ENCODE measurements around the gene SLC2A13. TPM values are rescaled to one million over a fixed set of nuclear protein-coding genes. Genes with fewer than 3 reads are reported as not detected.

The SLC2A13 gene
- total and polyA plus RNA-seq, 10 of the 15 experiments (the other 5 are each of a cell fraction or from before 2014, with no cell fraction given): 0.05 to 3.7 (median 0.25) TPM

DNA sequence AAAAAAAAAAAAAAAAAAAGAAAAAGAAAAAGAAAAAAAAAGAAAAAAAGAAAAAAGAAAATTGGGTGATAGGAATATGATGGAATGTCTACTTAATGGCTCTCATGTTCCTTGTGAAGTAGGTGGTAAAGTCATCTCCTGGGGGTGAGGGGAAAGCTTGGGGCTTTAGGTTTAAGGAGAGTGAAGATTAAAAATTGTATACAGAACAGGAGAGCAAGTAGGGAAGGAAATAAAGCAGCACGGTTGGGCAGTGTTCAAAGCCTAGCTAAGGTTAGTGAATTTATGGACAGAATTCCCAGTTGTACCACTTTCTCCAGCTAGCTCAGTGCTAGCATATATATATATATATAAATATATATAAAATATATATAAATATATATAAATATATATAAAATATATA, 40.0 kb upstream of the SLC2A13 start:
- RAD21 ChIA-PET (ENCODE audit: unreplicated experiment): no interaction called here
- CTCF ChIA-PET: interaction anchor here (0.8 to 1.1 kb wide), 2 partner anchors 168 to 212 kb away, joined by 3 read pairs; no protein-coding TSS in a partner anchor
- Histone ChIP-seq H2AFZ (ENCODE audit: control insufficient read depth, low read depth, low read length) (no peak overlapping the region), H3K4me3 (no peak overlapping the region), H3K4me2 (ENCODE audit: control insufficient read depth, insufficient read depth) (no peak overlapping the region), H3K9me3 (replicated peaks; ENCODE audit: control insufficient read depth, insufficient read depth, low read length) (no peaks in the 10 kb centered on the region), H3K79me2 (ENCODE audit: control insufficient read depth, insufficient read depth, low read length) (no peaks in the 10 kb centered on the region), H3K36me3 (ENCODE audit: control insufficient read depth in 2 of 2, insufficient read depth in 2 of 2, low read length in 1 of 2) (no peaks in the 10 kb centered on the region), H3K9ac (ENCODE audit: control insufficient read depth, insufficient read depth, low read length) (no peak overlapping the region), H4K20me1 (ENCODE audit: control insufficient read depth, insufficient read depth) (no peaks in the 10 kb centered on the region; the same call in 1 of the 2 replicates), H3K27ac (ENCODE audit: control insufficient read depth, insufficient read depth) (no peak overlapping the region), H3K27me3 (replicated peaks in 1 of 2; ENCODE audit: control insufficient read depth in 2 of 2, insufficient read depth in 2 of 2, low read length in 1 of 2) (no peaks in the 10 kb centered on the region), H3K4me1 (ENCODE audit: control insufficient read depth, insufficient read depth, low read length) (no peaks in the 10 kb centered on the region)
- DNase-seq (ENCODE audit: low read depth, low spot score): no peak
- POLR2A ChIA-PET: interaction anchor here (0.7 kb wide), 1 partner anchor 36 kb away, joined by 4 read pairs; no protein-coding TSS in a partner anchor
- intact Hi-C loops (cut with micrococcal nuclease; ENCODE audit: unreplicated experiment) (no loop called here), in situ Hi-C loops (cut with MboI) (no loop called here)
- BruUV-seq (replicated peaks): no TSS peak
- TF ChIP-seq CBX3 (IDR thresholded peaks at IDR 0.05; ENCODE audit: borderline replicate concordance, low read depth): no peak
- TF ChIP-seq POLR2A (IDR thresholded peaks at IDR 0.05; ENCODE audit: low read depth, low read length): no peak
- no peak for TF ChIP-seq TCF3 (IDR thresholded peaks at IDR 0.05; ENCODE audit: borderline replicate concordance, insufficient read depth, low read depth, low read length)
- no peak for TF ChIP-seq ZZZ3 (IDR thresholded peaks at IDR 0.05; ENCODE audit: control insufficient read depth, insufficient read length, low read depth)
- TF ChIP-seq, protein P1, sequence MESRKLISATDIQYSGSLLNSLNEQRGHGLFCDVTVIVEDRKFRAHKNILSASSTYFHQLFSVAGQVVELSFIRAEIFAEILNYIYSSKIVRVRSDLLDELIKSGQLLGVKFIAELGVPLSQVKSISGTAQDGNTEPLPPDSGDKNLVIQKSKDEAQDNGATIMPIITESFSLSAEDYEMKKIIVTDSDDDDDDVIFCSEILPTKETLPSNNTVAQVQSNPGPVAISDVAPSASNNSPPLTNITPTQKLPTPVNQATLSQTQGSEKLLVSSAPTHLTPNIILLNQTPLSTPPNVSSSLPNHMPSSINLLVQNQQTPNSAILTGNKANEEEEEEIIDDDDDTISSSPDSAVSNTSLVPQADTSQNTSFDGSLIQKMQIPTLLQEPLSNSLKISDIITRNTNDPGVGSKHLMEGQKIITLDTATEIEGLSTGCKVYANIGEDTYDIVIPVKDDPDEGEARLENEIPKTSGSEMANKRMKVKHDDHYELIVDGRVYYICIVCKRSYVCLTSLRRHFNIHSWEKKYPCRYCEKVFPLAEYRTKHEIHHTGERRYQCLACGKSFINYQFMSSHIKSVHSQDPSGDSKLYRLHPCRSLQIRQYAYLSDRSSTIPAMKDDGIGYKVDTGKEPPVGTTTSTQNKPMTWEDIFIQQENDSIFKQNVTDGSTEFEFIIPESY (IDR thresholded peaks at IDR 0.05): no peak
- TF ChIP-seq TAF1 (IDR thresholded peaks at IDR 0.05; ENCODE audit: borderline replicate concordance, low read depth, low read length): no peak
- FAIRE-seq: no peak
- ATAC-seq: no peak
- SMC1A ChIA-PET (ENCODE audit: uncharacterized antibody, unreplicated experiment): interaction anchor here (0.6 to 1.3 kb wide), 2 partner anchors 166 to 171 kb away, joined by 3 read pairs; no protein-coding TSS in a partner anchor
- 50% methylated on average over 1 of the region's 1 CpG for WGBS (ENCODE audit: insufficient coverage, insufficient replicate concordance, low lambda C conversion rate, missing lambda C conversion rate)

All from GM12878 (cell line).